ENCODE results near the gene ATP1B2. TPM values are rescaled to one million over a fixed set of nuclear protein-coding genes. Genes with fewer than 3 reads are reported as not detected.

ATP1B2 gene, protein sequence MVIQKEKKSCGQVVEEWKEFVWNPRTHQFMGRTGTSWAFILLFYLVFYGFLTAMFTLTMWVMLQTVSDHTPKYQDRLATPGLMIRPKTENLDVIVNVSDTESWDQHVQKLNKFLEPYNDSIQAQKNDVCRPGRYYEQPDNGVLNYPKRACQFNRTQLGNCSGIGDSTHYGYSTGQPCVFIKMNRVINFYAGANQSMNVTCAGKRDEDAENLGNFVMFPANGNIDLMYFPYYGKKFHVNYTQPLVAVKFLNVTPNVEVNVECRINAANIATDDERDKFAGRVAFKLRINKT
- total RNA-seq: under 1 TPM; 0.12 to 0.26 TPM

- Mint-ChIP-seq H3K4me1 (ENCODE audit: low read depth) (peaks cover 14% of the 10 kb centered on the region), H3K27ac (no peak within 1 kb of the TSS), H3K36me3 (no peaks in the 10 kb centered on the region), H3K9me3 (no peaks in the 10 kb centered on the region), H3K4me3 (peak within 1 kb of the TSS; percentile 56), H3K27me3 (peaks cover 37% of the 10 kb centered on the region)
- CTCF ChIA-PET: interaction anchor here (1.0 to 1.8 kb wide), 4 partner anchors 8 to 93 kb away, joined by 3 to 9 read pairs (median 4); partner anchors contain the start of genes MPDU1 and TP53
- POLR2A ChIA-PET: interaction anchor here (1.1 to 2.5 kb wide), 2 partner anchors 23 to 37 kb away, joined by 4 to 14 read pairs; partner anchors contain the start of genes SAT2, TP53 and WRAP53
- intact Hi-C loops (cut with micrococcal nuclease): no loop called here
- peak; percentile 79 for DNase-seq
Measured at GRCh38 chr17:7650509-7651096, at the start of gene ATP1B2. TSS of gene ATP1B2 (plus strand) at chr17:7650926. CDS start at chr17:7651519, 593 bp downstream.

- H3K36me3 Mint-ChIP-seq: peaks cover 36% of the 10 kb centered on the region
Measured at GRCh38 chr17:7606280-7606679, 44.4 kb upstream of the ATP1B2 start.

GRCh38 chr17:7610641-7611040 lies 40.1 kb upstream of the ATP1B2 start:
- DNase-seq: no peak
- Mint-ChIP-seq H3K36me3 (peaks cover 13% of the 10 kb centered on the region), H3K27me3 (no peaks in the 10 kb centered on the region), H3K9me3 (no peaks in the 10 kb centered on the region), H3K27ac (no peak overlapping the region), H3K4me3 (no peak overlapping the region), H3K4me1 (ENCODE audit: low read depth) (peaks cover 37% of the 10 kb centered on the region)
- intact Hi-C loops (cut with micrococcal nuclease): no loop called here
- CTCF ChIA-PET: interaction anchor here (5.5 kb wide), 1 partner anchor 77 kb away, joined by 38 read pairs; the partner anchor contains the start of genes TP53 and WRAP53
- POLR2A ChIA-PET: no interaction called here

More at GRCh38 chr17:7606280-7606679, 44.4 kb upstream of the ATP1B2 start:
- DNase-seq: no peak
- H3K4me1 Mint-ChIP-seq (ENCODE audit: low read depth): peaks cover 15% of the 10 kb centered on the region
- no peaks in the 10 kb centered on the region for H3K9me3 Mint-ChIP-seq
- no peak overlapping the region for H3K4me3 Mint-ChIP-seq
- ChIA-PET POLR2A (no interaction called here), CTCF (interaction anchor here (1.0 kb wide), 1 partner anchor 9 kb away, joined by 3 read pairs; no protein-coding TSS in a partner anchor)
- H3K27me3 Mint-ChIP-seq: no peaks in the 10 kb centered on the region
- intact Hi-C loops (cut with micrococcal nuclease): no loop called here
- no peak overlapping the region for H3K27ac Mint-ChIP-seq

DNA sequence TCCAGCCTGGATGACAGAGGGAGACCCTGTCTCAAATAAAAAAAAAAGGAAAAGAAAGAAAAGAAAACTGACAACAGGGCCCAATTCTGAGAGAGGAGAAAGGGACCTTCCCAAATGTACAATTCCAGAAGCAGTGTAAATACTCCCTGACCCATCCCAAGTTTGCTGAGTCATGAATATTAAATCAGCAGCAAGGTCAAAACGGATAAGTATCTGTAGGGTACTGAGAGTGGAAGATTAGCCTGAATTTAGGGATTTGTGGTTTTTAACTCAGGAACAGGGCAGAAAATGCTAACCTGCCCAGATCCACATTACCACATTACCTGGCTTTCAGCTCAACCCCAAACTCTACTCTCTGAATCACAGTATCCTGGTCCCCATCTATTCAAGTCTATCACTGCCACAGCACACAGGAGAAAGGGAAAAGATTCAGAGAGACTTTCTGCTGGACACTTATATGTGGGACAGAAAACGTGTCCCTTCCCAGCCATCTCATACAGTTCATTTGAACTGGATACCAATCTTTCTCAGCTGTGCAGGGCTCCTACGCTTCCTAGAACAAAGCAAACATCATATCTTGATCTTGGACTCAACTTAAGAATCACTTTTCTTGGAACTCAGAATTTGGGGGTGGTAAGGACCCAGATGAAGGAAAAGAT lies 39.0 kb upstream of the ATP1B2 start:
- POLR2A ChIA-PET: interaction anchor here (3.8 kb wide), 1 partner anchor 75 kb away, joined by 31 read pairs; the partner anchor contains the start of gene TP53
- no peak for DNase-seq
- Mint-ChIP-seq H3K36me3 (peaks cover 5% of the 10 kb centered on the region), H3K4me3 (no peak overlapping the region), H3K9me3 (no peaks in the 10 kb centered on the region), H3K27me3 (no peaks in the 10 kb centered on the region), H3K27ac (no peak overlapping the region), H3K4me1 (ENCODE audit: low read depth) (peaks cover 35% of the 10 kb centered on the region)
- intact Hi-C loops (cut with micrococcal nuclease): no loop called here
- CTCF ChIA-PET: interaction anchor here (1.6 to 5.5 kb wide), 2 partner anchors 23 to 76 kb away, joined by 6 to 38 read pairs; partner anchors contain the start of genes TP53 and WRAP53

DNA sequence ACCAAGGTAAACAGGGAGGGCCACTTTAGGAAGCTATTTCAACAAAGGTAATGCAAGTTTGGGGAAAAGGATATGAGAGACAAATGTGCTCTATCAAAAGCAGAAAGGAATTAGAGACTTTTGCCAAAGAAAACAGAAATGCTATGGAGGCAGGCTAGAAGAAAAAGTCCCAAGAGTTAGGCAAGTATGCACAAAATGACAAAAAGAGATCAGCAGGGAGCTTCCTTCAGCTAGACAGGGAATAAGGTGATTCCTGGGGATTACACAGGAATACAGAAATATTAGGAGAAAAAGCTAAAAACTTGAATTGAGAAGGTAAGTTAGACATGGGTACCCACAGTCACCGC lies 38.5 kb upstream of the ATP1B2 start:
- intact Hi-C loops (cut with micrococcal nuclease): no loop called here
- CTCF ChIA-PET: interaction anchor here (1.6 to 5.5 kb wide), 2 partner anchors 23 to 75 kb away, joined by 6 to 38 read pairs; partner anchors contain the start of genes TP53 and WRAP53
- POLR2A ChIA-PET: interaction anchor here (3.8 kb wide), 1 partner anchor 74 kb away, joined by 31 read pairs; the partner anchor contains the start of gene TP53
- Mint-ChIP-seq H3K9me3 (no peaks in the 10 kb centered on the region), H3K27me3 (no peaks in the 10 kb centered on the region), H3K27ac (no peak overlapping the region), H3K4me1 (ENCODE audit: low read depth) (peaks cover 35% of the 10 kb centered on the region), H3K36me3 (peaks cover 5% of the 10 kb centered on the region), H3K4me3 (no peak overlapping the region)
- DNase-seq: no peak

GRCh38 chr17:7613769-7614424 lies 36.8 kb upstream of the ATP1B2 start:
- DNase-seq: no peak
- CTCF ChIA-PET: interaction anchor here (1.6 to 5.5 kb wide), 5 partner anchors 14 to 74 kb away, joined by 4 to 38 read pairs (median 16); partner anchors contain the start of genes MPDU1, SAT2, SOX15 and TP53
- Mint-ChIP-seq H3K9me3 (no peaks in the 10 kb centered on the region), H3K36me3 (peaks cover 5% of the 10 kb centered on the region), H3K27me3 (no peaks in the 10 kb centered on the region), H3K4me1 (ENCODE audit: low read depth) (peaks cover 35% of the 10 kb centered on the region), H3K27ac (peak overlapping the region; percentile 34), H3K4me3 (peak overlapping the region; percentile 87)
- POLR2A ChIA-PET: interaction anchor here (2.0 to 3.8 kb wide), 2 partner anchors 30 to 73 kb away, joined by 13 to 31 read pairs; partner anchors contain the start of genes MPDU1 and TP53
- intact Hi-C loops (cut with micrococcal nuclease): loop anchor here (1.0 to 2.0 kb wide), 3 partner anchors 30 to 229 kb away; no protein-coding TSS in a partner anchor

GRCh38 chr17:7614425-7615264 lies 36.1 kb upstream of the ATP1B2 start, which contains the start of gene FXR2:
TSS of gene FXR2 (minus strand) at chr17:7614897. CDS start at chr17:7614532, 365 bp downstream.
- peak; percentile 100 for DNase-seq
- intact Hi-C loops (cut with micrococcal nuclease): loop anchor here (1.0 to 2.0 kb wide), 8 partner anchors 13 to 505 kb away; partner anchors contain the start of genes POLR2A and SAT2
- H3K4me1 Mint-ChIP-seq (ENCODE audit: low read depth): peaks cover 31% of the 10 kb centered on the region
- H3K4me3 Mint-ChIP-seq: peak within 1 kb of the TSS; percentile 87
- H3K9me3 Mint-ChIP-seq: no peaks in the 10 kb centered on the region
- H3K36me3 Mint-ChIP-seq: peaks cover 5% of the 10 kb centered on the region
- H3K27me3 Mint-ChIP-seq: no peaks in the 10 kb centered on the region
- ChIA-PET POLR2A (interaction anchor here (0.6 to 3.8 kb wide), 7 partner anchors 12 to 74 kb away, joined by 3 to 31 read pairs (median 6); partner anchors contain the start of genes CD68, MPDU1, SAT2 and TP53), CTCF (interaction anchor here (0.6 to 5.5 kb wide), 19 partner anchors 8 to 259 kb away, joined by 3 to 38 read pairs (median 4); partner anchors contain the start of genes MPDU1, SAT2, SENP3 and SOX15)
- peak within 1 kb of the TSS; percentile 87 for H3K27ac Mint-ChIP-seq

DNA sequence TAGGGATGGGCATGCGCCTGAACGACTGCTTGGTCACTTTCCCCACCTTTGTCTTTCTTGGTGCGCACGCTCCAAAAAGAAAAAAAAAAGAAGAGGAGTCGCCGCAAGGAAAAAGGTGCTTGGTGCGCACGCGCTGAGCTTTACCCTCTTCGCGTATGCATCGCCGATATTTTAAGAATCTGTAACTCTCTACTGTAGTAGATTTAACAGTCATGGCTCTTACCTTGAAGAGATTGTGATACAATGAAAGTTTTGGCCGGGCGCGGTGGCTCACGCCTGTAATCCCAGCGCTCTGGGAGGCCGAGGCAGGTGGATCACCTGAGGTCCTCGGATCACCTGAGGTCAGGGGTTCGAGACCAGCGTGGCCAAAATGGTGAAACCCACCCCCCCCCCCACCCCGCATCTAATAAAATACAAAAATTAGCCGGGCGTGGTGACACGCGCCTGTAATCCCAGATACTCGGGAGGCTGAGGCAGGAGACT lies 35.4 kb upstream of the ATP1B2 start:
- Mint-ChIP-seq H3K4me3 (peak overlapping the region; percentile 78), H3K36me3 (peaks cover 5% of the 10 kb centered on the region), H3K27ac (peak overlapping the region; percentile 87), H3K4me1 (ENCODE audit: low read depth) (peaks cover 31% of the 10 kb centered on the region), H3K9me3 (no peaks in the 10 kb centered on the region), H3K27me3 (no peaks in the 10 kb centered on the region)
- DNase-seq: no peak
- ChIA-PET POLR2A (interaction anchor here (0.6 to 3.8 kb wide), 8 partner anchors 12 to 174 kb away, joined by 3 to 31 read pairs (median 5); partner anchors contain the start of genes CD68, MPDU1, SAT2 and TP53), CTCF (interaction anchor here (0.6 to 5.5 kb wide), 15 partner anchors 9 to 260 kb away, joined by 3 to 38 read pairs (median 4); partner anchors contain the start of genes MPDU1, SAT2, SENP3 and SOX15)
- intact Hi-C loops (cut with micrococcal nuclease): loop anchor here (1.0 to 2.0 kb wide), 6 partner anchors 12 to 504 kb away; partner anchors contain the start of genes POLR2A and SAT2

GRCh38 chr17:7618608-7619007 lies 32.1 kb upstream of the ATP1B2 start:
- ChIA-PET POLR2A (no interaction called here), CTCF (interaction anchor here (1.0 kb wide), 1 partner anchor 9 kb away, joined by 5 read pairs; the partner anchor contains the start of gene SAT2)
- Mint-ChIP-seq H3K27ac (no peak overlapping the region), H3K4me3 (no peak overlapping the region), H3K4me1 (ENCODE audit: low read depth) (peaks cover 2% of the 10 kb centered on the region), H3K36me3 (no peaks in the 10 kb centered on the region), H3K27me3 (no peaks in the 10 kb centered on the region), H3K9me3 (no peaks in the 10 kb centered on the region)
- DNase-seq: no peak
- intact Hi-C loops (cut with micrococcal nuclease): no loop called here

DNA sequence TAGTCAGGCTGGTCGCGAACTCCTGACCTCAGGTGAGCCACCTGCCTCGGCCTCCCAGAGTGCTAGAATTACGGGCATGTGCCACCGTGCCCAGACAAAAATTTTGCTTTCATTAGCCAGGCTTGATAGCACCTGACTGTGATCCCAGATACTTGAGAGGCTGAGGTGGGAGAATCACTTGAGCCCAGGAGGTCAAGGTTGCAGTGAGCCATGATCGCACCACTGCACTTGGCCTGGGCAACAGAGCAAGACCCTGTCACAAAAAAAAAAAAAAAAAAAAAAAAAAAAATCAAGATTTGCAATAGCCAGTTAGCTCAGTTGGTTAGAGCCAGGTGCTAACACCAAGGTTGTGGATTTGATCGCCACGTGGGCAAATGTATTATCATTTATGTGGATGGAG lies 29.9 kb upstream of the ATP1B2 start:
- Mint-ChIP-seq H3K4me3 (no peak overlapping the region), H3K36me3 (no peaks in the 10 kb centered on the region), H3K27ac (no peak overlapping the region), H3K4me1 (ENCODE audit: low read depth) (no peaks in the 10 kb centered on the region), H3K27me3 (no peaks in the 10 kb centered on the region), H3K9me3 (no peaks in the 10 kb centered on the region)
- intact Hi-C loops (cut with micrococcal nuclease): no loop called here
- no peak for DNase-seq
- CTCF ChIA-PET: interaction anchor here (0.6 to 1.5 kb wide), 4 partner anchors 11 to 440 kb away, joined by 3 read pairs; no protein-coding TSS in a partner anchor
- POLR2A ChIA-PET: interaction anchor here (1.6 kb wide), 1 partner anchor 18 kb away, joined by 3 read pairs; no protein-coding TSS in a partner anchor

All from activated CD4-positive, alpha-beta memory T cell treated with anti-CD3 and anti-CD28 coated beads for 36 hours (primary cell).